ENCODE data around the gene TBCD.

DNA sequence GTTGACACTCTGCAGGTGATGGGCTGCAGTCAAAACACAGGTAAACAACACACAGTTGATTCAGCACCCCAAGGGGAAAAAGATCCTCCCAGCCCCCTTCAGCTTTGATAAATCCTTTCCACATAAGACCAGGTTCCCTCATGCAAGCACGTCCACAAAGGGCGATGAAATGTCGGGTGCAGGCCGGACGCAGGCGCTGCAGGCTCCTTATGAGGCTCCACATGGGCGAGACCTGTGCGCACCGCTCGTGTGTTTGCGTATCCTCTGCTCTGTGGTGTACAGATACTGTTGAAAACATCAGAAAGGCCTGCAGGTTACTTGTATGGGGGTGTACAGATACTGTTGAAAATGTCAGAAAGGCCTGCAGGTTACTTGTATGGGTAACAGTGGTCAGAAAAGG is 102.4 kb downstream of the TBCD start:
- TF ChIP-seq, protein P1, sequence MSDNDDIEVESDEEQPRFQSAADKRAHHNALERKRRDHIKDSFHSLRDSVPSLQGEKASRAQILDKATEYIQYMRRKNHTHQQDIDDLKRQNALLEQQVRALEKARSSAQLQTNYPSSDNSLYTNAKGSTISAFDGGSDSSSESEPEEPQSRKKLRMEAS (IDR thresholded peaks at IDR 0.05; ENCODE audit: low read depth, low read length), result no peak
- TF ChIP-seq, protein P2, sequence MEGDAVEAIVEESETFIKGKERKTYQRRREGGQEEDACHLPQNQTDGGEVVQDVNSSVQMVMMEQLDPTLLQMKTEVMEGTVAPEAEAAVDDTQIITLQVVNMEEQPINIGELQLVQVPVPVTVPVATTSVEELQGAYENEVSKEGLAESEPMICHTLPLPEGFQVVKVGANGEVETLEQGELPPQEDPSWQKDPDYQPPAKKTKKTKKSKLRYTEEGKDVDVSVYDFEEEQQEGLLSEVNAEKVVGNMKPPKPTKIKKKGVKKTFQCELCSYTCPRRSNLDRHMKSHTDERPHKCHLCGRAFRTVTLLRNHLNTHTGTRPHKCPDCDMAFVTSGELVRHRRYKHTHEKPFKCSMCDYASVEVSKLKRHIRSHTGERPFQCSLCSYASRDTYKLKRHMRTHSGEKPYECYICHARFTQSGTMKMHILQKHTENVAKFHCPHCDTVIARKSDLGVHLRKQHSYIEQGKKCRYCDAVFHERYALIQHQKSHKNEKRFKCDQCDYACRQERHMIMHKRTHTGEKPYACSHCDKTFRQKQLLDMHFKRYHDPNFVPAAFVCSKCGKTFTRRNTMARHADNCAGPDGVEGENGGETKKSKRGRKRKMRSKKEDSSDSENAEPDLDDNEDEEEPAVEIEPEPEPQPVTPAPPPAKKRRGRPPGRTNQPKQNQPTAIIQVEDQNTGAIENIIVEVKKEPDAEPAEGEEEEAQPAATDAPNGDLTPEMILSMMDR (IDR thresholded peaks at IDR 0.05; ENCODE audit: low read depth, low read length), result no peak

All from NB4 (cell line).